Suppressor macrophage treated with lipopolysaccharide for 1 hour (primary cell): Measurements from ENCODE around the gene KCNQ4.

Experiments used
- DNase-seq, 3 donors: peaks; one replicate each; pipeline ENCODE4 v3.0.0-alpha.2; 2020 to 2022

The KCNQ4 gene

GRCh38 chr1:40796939-40797667 lies 13.5 kb downstream of the KCNQ4 start:
- DNase-seq: no peak

DNA sequence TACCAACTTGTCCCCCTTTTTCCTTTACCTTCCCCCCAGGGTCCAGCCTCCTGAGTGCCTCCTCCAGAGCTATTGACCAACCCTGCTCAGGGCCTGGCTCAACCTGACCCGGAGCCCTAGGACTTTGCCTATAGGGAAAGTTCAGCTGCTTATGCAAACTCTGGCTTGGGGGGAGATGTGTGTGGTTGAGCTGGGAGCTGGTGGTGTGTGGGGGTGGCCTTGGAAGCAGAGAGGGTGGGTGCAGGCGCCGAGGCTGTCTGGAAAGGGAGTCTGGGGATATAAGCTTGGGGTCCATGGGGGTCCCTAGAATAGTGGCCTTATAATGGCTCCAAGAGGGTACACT lies 14.1 kb downstream of the KCNQ4 start:
- DNase-seq: no peak

- DNase-seq: no peak
These were observed 15.0 kb downstream of the KCNQ4 start for GRCh38 chr1:40798366-40799281.

DNA sequence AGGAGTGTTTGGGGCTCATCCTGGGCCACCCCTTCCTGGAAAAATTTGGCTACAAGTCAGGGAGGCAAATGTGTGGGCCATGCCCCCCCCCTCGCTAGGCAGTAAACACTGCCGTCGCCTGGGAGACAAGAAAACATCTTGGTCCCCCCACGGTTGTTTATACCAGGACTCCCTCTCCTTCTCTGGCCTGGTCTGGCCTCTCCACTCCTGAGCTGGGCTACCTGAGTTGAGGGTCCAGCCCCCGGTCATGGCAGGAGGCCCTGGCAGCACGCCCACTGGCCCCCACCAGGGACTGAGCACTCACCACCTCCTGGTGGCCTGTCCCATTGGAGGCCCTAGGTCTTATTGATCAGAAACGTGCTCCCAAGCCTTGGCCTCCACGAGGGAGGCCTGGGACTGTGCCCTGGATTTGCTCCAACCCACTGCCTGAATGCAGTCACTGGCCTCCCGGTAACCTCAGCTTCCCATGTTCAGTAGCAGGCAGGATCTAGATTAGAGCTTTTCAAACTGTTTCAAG lies 15.8 kb downstream of the KCNQ4 start:
- no peak for DNase-seq

GRCh38 chr1:40801742-40802077 lies 18.1 kb downstream of the KCNQ4 start:
- no peak for DNase-seq

GRCh38 chr1:40802078-40802741 lies 18.6 kb downstream of the KCNQ4 start:
- DNase-seq: peak; percentile 84 to 94 (median 88)

DNA sequence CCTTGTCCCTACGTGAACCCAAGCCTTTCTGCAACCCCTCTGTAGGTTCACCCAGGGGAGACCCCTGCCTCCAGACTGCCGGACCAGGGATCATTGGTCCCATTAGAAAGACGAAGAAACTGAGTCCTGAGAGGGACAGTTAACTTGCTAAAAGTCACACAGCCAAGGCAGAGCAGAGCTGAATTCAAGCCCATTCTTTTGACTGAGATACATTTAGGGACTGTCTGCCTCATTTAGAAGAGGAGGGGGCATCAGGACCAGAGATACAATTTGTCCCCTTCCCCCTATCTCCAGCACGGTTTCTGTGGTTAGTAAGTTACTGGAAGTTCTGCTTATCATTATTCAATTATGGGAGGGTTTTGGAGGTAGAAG lies 19.1 kb downstream of the KCNQ4 start:
- DNase-seq: no peak

GRCh38 chr1:40803447-40803846 lies 19.9 kb downstream of the KCNQ4 start:
- DNase-seq: no peak

DNA sequence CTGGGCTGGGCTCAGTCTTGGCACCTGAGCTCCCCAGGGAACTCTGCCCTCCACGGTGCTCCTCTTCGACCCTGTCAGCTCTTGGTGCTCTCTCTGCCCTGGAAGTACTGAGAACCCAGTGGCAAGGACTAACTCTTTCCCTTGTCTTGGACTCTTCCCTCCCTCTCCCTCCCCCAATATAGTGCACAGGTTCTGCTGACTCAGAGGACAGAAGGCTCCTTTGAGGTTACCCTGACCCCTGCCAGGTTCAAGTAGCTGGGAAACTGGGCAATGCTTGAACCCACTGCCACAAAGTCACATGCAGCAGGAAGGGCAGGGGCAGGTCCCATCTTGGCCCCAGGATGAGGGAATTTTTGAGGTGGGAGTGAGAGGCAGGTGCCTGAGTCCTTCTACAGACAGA lies 20.3 kb downstream of the KCNQ4 start:
- no peak for DNase-seq

DNA sequence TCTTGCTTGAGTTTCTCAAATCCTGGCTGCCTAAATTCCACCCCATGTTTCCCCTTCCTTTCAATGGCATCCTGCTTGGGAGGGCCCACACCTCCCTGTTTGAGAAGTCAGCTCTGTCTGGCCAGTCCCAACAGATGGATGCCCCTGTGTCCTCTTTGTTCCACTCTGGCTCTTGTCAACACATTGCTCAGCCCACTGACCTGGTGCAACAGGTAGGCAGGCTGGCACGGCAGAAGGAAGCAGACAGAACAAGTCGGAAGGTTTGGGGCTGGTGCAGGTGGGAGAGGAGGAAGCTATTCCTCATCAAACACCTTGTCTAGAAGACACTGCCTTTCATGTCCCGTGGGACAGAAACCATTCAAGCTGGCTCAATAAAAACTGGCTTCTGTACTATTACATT lies 22.7 kb downstream of the KCNQ4 start:
- DNase-seq: no peak

DNA sequence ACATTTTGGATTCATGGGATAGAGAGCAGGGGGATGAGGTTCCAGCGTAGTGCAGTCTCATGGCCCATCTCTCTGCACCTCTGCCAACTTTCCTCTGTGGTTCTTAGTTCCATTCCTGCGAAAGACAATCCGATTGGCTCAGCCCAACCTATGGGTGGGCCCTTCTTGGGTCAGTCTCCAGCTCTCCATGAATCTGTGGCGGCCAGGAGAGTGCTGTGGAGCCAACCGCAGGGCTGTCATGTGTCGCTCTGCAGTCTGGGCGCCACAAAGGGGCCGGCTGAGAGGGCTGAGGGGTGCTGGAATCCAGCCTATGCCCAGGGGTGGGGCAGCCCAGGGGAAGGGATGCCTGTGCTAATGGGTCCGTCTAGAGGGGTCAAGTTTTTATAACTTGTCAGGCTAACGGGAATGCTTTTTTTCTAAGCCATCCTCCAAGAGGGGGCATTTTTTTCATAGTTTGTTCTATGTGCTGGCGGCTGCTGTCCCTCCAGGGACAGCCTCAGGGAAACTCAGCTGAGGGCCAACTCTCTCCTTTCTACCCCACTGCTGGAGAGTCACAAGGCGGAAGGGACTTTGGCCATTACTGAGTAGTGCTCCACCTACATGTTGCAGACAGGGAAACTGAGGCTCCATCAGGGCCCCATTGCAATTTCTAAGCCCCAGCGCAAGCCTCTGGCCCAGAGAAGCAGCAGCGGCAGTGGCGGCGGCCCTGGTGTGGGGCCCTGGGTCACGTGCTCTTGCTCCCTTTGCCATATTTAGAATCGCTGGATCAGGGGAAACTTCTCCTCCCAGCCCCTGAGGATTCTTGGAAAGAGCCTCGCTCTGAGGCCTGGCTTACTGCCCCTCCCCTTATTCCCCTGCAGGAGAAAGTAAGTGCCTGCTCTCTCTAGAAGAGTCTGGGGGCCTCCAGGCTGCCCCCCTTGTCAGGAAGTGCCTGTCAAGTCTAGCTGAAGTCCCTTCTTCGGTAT lies 23.4 kb downstream of the KCNQ4 start:
- DNase-seq: no peak

DNA sequence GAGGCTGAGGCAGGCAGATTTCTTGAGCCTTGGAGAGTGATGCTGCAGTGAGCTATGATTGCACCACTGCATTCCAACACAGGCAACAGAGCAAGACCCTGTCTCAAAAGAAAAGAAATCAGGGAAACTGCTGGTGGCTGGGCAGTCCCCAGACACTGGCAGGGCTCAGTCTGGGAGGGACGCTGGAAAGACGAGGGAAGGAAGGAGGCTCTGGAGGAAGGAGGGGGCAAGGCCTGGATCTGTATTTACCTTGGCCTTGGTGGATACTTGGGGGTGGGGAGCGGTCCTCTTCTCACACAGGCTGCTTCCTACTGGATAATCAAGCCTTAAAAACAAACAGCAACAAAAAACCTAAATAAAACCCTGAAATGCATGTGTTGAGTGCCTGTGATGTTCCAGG lies 24.4 kb downstream of the KCNQ4 start:
- no peak for DNase-seq

DNA sequence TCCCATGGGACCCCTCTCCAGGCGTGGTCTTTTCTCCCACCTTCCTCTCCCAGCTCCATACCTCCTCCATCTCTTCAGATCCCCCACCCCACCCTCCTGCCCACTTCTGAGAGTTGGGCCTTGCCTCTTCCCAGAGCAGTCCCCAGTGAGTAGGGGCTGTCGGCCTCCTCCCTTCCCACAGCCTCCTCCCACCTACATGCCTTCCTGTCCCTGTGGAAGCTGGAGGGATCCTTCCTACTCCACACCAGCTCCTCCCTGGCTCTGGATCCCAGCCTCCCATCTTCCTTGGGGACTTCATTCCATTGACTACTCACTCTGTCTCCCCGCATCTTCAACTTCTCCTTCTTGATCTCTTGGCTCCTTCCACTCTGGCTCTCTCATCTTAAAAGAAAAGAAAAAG lies 24.9 kb downstream of the KCNQ4 start:
- DNase-seq: peak in 1 of 3 donors; percentile 17

DNA sequence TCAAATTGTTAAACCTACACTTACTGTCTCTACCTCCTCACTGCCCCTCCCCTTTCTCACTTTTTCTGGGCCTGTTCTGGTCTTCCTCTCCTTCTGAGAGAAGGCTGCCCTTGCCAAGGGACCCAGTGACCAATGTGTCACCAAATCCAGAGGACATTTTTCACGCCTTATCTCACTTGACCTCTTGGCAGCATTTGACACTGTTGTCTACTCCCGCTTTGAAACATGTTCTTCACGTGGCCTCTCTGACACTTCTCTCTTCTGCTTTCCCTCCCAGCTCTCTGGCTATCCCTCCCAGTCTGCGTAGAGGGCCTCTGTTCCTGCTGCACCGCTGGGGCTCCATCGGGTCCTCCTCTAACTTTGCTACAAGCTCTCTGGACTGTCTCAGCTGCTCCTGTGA lies 25.3 kb downstream of the KCNQ4 start:
- peak; percentile 21 to 30 (median 25) for DNase-seq

- no peak for DNase-seq
These were observed 27.3 kb downstream of the KCNQ4 start for GRCh38 chr1:40810927-40811326.

DNA sequence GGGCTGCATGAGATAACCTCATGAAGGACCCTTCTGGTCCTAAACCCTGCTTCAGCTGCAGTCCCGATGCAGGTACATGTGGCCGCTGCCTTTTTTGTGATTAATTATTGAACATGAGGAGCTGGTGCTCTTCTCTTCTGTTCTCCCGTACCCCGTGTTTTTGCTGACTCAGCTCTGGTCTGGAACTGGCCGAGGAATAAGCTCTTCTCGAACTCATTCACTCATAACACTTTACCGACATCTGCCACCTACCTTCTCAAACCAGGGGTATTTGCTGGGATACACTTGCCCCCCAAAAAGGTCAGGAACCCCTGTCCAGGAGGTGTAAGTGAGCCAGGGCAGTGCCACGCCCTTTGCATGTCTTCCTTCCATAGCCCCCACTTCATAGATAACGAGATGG lies 31.8 kb downstream of the KCNQ4 start:
- no peak for DNase-seq

DNA sequence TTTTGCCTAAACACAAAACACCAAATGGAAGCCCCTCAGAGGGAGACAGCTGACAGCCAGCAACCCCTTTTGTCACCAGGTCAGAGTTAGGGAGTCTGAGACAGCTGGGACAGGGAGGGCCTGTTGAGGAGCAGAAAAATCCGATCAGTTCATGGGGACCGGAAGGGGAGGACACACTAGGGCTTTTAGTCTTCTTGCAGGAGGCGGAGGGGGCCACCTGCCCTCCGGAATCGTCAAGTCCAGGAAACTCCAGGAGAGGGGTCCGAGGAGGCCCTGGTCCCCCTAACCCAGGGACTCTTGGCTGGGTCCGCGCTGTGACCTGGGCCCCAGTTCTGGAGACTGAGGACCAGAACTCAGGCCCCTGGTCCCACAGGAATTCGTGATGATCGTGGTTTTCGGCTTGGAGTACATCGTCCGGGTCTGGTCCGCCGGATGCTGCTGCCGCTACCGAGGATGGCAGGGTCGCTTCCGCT lies 34.2 kb downstream of the KCNQ4 start:
- DNase-seq: no peak

- peak; percentile 50 to 73 (median 56) for DNase-seq
These were observed 34.8 kb downstream of the KCNQ4 start for GRCh38 chr1:40818264-40818961.

DNA sequence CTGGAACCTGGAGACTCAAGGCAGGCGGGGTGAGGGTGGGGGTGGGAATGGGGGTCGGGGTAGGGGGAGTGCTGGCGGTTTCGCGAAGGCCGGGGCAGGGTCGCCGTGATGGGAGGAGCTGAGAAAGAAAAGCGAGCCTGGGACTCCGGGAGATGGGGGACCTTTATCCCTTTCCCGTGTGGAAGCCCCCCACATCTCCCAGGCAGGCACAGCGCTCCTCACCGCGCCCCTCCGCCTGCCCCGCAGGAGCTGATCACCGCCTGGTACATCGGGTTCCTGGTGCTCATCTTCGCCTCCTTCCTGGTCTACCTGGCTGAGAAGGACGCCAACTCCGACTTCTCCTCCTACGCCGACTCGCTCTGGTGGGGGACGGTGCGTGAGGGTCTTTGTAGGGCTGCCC lies 35.5 kb downstream of the KCNQ4 start:
- no peak for DNase-seq

DNA sequence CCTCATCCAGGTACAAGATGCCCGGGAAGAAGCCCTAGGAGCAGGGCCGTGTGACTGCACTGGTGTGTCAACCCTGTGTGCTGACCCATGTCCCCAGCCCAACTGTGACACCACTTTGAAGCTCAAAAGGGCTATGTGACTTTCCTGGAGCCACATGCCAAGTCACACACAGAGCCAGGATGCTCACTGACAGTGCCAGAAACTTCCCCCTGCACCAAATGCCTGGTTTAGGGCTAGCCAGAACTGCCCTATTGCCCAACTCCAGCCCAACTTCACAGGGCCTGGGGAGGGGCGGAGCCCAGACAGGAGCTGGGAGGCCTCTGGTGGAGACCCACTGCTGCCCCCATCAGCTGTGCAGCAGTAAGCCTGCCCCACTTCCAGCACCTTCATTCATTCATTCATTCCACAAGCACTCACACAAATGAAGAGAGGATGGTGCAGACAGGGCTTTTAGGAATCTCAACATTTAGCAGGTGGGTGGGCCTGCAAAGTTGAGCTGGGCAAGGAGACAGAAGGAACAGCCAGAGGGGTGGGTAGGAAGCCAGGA lies 36.7 kb downstream of the KCNQ4 start:
- DNase-seq: no peak
